ENCODE measurements around the gene TMEM215.

Gene TMEM215

GRCh38 chr9:32825203-32825602 lies 41.9 kb downstream of the TMEM215 start:
- DNase-seq (ENCODE audit: low spot score), result no peak
- Histone ChIP-seq H3K9me3 (ENCODE audit: severe bottlenecking) (no peaks in the 10 kb centered on the region), H3K4me1 (ENCODE audit: insufficient read depth, poor library complexity, severe bottlenecking) (no peaks in the 10 kb centered on the region), H3K27ac (ENCODE audit: poor library complexity, severe bottlenecking) (no peak overlapping the region), H3K4me3 (ENCODE audit: severe bottlenecking) (no peak overlapping the region), H3K36me3 (ENCODE audit: low read depth) (no peaks in the 10 kb centered on the region), H3K27me3 (ENCODE audit: insufficient read depth, poor library complexity, severe bottlenecking) (peaks cover 23% of the 10 kb centered on the region)
- no peak for TF ChIP-seq CTCF (IDR thresholded peaks at IDR 0.05; ENCODE audit: poor library complexity, severe bottlenecking)
- ATAC-seq (ENCODE audit: low read depth), result no peak

- peaks cover 24% of the 10 kb centered on the region for H3K27me3 ChIP-seq (ENCODE audit: insufficient read depth, poor library complexity, severe bottlenecking)
- DNase-seq (ENCODE audit: low spot score) (no peak), ATAC-seq (ENCODE audit: low read depth) (no peak)
- H3K4me1 ChIP-seq (ENCODE audit: insufficient read depth, poor library complexity, severe bottlenecking), result no peaks in the 10 kb centered on the region
- H3K9me3 ChIP-seq (ENCODE audit: severe bottlenecking), result no peaks in the 10 kb centered on the region
- no peaks in the 10 kb centered on the region for H3K36me3 ChIP-seq (ENCODE audit: low read depth)
- no peak overlapping the region for H3K4me3 ChIP-seq (ENCODE audit: severe bottlenecking)
- H3K27ac ChIP-seq (ENCODE audit: poor library complexity, severe bottlenecking), result no peak overlapping the region
- no peak for TF ChIP-seq CTCF (IDR thresholded peaks at IDR 0.05; ENCODE audit: poor library complexity, severe bottlenecking)
Observed at GRCh38 chr9:32828861-32829260, 45.5 kb downstream of the TMEM215 start.

GRCh38 chr9:32832346-32832745 lies 49.0 kb downstream of the TMEM215 start:
- ATAC-seq (ENCODE audit: low read depth), result no peak
- no peak for TF ChIP-seq CTCF (IDR thresholded peaks at IDR 0.05; ENCODE audit: poor library complexity, severe bottlenecking)
- Histone ChIP-seq H3K9me3 (ENCODE audit: severe bottlenecking) (no peaks in the 10 kb centered on the region), H3K27ac (ENCODE audit: poor library complexity, severe bottlenecking) (no peak overlapping the region), H3K4me3 (ENCODE audit: severe bottlenecking) (no peak overlapping the region), H3K4me1 (ENCODE audit: insufficient read depth, poor library complexity, severe bottlenecking) (no peaks in the 10 kb centered on the region), H3K27me3 (ENCODE audit: insufficient read depth, poor library complexity, severe bottlenecking) (peaks cover 11% of the 10 kb centered on the region), H3K36me3 (ENCODE audit: low read depth) (no peaks in the 10 kb centered on the region)
- no peak for DNase-seq (ENCODE audit: low spot score)

All from RWPE2 (cell line).